ENCODE results near the gene PIGR. TPM values are rescaled to one million over a fixed set of nuclear protein-coding genes. Genes with fewer than 3 reads are reported as not detected.

The PIGR gene
- total and polyA plus RNA-seq, 9 of the 15 experiments (the other 6 are each of a cell fraction or from before 2014, with no cell fraction given): 0.01 to 1.5 (median 0.03) TPM; not detected in 4

DNA sequence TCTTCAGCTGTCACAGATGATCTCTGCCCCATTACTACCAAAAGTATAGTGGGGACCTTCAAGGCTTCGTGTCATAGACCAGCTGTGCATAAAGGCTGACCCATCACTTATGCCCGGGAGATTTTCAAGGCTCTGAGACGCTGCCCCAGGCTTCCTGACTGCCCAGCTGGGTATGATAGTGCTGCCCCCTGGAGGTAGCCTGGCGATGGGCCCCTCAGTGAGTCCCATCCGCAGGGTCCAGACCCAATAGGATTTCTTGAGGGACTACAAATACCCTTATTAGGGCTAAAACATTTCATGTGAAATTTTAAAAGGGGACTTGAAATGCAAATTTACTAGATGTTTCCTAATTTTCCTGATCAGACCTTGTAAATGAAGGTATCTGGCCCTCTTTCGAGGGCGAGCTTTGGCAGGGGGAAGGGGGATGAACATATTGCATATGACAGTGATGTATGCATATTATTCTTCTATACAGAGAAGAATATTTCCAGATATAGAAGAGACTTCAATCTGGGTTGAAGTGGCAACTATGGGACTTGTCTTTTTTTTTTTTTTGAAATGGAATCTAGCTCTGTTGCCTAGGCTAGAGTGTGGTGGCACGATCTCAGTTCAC is 12.8 kb downstream of the PIGR start (continued):
- TF ChIP-seq, protein P1, sequence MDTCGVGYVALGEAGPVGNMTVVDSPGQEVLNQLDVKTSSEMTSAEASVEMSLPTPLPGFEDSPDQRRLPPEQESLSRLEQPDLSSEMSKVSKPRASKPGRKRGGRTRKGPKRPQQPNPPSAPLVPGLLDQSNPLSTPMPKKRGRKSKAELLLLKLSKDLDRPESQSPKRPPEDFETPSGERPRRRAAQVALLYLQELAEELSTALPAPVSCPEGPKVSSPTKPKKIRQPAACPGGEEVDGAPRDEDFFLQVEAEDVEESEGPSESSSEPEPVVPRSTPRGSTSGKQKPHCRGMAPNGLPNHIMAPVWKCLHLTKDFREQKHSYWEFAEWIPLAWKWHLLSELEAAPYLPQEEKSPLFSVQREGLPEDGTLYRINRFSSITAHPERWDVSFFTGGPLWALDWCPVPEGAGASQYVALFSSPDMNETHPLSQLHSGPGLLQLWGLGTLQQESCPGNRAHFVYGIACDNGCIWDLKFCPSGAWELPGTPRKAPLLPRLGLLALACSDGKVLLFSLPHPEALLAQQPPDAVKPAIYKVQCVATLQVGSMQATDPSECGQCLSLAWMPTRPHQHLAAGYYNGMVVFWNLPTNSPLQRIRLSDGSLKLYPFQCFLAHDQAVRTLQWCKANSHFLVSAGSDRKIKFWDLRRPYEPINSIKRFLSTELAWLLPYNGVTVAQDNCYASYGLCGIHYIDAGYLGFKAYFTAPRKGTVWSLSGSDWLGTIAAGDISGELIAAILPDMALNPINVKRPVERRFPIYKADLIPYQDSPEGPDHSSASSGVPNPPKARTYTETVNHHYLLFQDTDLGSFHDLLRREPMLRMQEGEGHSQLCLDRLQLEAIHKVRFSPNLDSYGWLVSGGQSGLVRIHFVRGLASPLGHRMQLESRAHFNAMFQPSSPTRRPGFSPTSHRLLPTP (IDR thresholded peaks at IDR 0.05; ENCODE audit: borderline replicate concordance, extremely low read depth, insufficient read length): no peak
- TF ChIP-seq, protein P2, sequence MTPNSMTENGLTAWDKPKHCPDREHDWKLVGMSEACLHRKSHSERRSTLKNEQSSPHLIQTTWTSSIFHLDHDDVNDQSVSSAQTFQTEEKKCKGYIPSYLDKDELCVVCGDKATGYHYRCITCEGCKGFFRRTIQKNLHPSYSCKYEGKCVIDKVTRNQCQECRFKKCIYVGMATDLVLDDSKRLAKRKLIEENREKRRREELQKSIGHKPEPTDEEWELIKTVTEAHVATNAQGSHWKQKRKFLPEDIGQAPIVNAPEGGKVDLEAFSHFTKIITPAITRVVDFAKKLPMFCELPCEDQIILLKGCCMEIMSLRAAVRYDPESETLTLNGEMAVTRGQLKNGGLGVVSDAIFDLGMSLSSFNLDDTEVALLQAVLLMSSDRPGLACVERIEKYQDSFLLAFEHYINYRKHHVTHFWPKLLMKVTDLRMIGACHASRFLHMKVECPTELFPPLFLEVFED (CRISPR knock-in tag; conservative IDR thresholded peaks at IDR 0.05): no peak
- TF ChIP-seq SRSF7 (optimal IDR thresholded peaks at IDR 0.05; ENCODE audit: low read depth, low read length) (no peak), HDAC1 (IDR thresholded peaks at IDR 0.05) (no peak), MAFK (IDR thresholded peaks at IDR 0.05; ENCODE audit: low read length) (0 out of 2 replicates have a peak, but pooled peaks have one; percentile 7), SMAD2 (IDR thresholded peaks at IDR 0.05; ENCODE audit: low read depth, low read length) (no peak), ZNF232 (CRISPR knock-in tag; IDR thresholded peaks at IDR 0.05) (no peak)
- TF ChIP-seq, protein P3, sequence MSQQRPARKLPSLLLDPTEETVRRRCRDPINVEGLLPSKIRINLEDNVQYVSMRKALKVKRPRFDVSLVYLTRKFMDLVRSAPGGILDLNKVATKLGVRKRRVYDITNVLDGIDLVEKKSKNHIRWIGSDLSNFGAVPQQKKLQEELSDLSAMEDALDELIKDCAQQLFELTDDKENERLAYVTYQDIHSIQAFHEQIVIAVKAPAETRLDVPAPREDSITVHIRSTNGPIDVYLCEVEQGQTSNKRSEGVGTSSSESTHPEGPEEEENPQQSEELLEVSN (IDR thresholded peaks at IDR 0.05; ENCODE audit: borderline replicate concordance in 1 of 2, extremely low read depth in 1 of 2, insufficient read depth in 1 of 2, insufficient read length in 1 of 2, low read depth in 1 of 2, low read length in 1 of 2, poor library complexity in 1 of 2, severe bottlenecking in 1 of 2): no peak
- TF ChIP-seq, protein P4, sequence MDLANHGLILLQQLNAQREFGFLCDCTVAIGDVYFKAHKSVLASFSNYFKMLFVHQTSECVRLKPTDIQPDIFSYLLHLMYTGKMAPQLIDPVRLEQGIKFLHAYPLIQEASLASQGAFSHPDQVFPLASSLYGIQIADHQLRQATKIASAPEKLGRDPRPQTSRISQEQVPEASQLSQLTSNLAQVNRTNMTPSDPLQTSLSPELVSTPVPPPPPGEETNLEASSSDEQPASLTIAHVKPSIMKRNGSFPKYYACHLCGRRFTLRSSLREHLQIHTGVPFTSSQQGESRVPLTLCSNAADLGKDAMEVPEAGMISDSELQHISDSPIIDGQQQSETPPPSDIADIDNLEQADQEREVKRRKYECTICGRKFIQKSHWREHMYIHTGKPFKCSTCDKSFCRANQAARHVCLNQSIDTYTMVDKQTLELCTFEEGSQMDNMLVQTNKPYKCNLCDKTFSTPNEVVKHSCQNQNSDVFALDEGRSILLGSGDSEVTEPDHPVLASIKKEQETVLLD (IDR thresholded peaks at IDR 0.05): no peak
- TF ChIP-seq, protein P5, sequence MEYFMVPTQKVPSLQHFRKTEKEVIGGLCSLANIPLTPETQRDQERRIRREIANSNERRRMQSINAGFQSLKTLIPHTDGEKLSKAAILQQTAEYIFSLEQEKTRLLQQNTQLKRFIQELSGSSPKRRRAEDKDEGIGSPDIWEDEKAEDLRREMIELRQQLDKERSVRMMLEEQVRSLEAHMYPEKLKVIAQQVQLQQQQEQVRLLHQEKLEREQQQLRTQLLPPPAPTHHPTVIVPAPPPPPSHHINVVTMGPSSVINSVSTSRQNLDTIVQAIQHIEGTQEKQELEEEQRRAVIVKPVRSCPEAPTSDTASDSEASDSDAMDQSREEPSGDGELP (CRISPR knock-in tag; IDR thresholded peaks at IDR 0.05; ENCODE audit: borderline replicate concordance): peak; percentile 87
- TF ChIP-seq, protein P6, sequence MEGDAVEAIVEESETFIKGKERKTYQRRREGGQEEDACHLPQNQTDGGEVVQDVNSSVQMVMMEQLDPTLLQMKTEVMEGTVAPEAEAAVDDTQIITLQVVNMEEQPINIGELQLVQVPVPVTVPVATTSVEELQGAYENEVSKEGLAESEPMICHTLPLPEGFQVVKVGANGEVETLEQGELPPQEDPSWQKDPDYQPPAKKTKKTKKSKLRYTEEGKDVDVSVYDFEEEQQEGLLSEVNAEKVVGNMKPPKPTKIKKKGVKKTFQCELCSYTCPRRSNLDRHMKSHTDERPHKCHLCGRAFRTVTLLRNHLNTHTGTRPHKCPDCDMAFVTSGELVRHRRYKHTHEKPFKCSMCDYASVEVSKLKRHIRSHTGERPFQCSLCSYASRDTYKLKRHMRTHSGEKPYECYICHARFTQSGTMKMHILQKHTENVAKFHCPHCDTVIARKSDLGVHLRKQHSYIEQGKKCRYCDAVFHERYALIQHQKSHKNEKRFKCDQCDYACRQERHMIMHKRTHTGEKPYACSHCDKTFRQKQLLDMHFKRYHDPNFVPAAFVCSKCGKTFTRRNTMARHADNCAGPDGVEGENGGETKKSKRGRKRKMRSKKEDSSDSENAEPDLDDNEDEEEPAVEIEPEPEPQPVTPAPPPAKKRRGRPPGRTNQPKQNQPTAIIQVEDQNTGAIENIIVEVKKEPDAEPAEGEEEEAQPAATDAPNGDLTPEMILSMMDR (IDR thresholded peaks at IDR 0.05 in 2 of 3, conservative IDR thresholded peaks at IDR 0.05 in 1 of 3; ENCODE audit: insufficient read depth in 2 of 3, low read depth in 1 of 3, low read length in 3 of 3): peak; percentile 83 to 90 (median 84)
